ENCODE data around the gene PADI2.

Gene PADI2

GRCh38 chr1:17018849-17019248 lies 100.4 kb downstream of the PADI2 start:
- no peak for DNase-seq (ENCODE audit: low spot score)

GRCh38 chr1:17017435-17017834 lies 101.8 kb downstream of the PADI2 start:
- no peak for DNase-seq (ENCODE audit: low spot score)

All from D341Med (cell line).